ENCODE results near the gene PSMC5. TPM values are rescaled to one million over a fixed set of nuclear protein-coding genes. Genes with fewer than 3 reads are reported as not detected.

Gene PSMC5
- total and polyA plus RNA-seq, 9 of the 15 experiments (the other 6 are each of a cell fraction or from before 2014, with no cell fraction given) = 89.2 to 393 (median 161) TPM

DNA sequence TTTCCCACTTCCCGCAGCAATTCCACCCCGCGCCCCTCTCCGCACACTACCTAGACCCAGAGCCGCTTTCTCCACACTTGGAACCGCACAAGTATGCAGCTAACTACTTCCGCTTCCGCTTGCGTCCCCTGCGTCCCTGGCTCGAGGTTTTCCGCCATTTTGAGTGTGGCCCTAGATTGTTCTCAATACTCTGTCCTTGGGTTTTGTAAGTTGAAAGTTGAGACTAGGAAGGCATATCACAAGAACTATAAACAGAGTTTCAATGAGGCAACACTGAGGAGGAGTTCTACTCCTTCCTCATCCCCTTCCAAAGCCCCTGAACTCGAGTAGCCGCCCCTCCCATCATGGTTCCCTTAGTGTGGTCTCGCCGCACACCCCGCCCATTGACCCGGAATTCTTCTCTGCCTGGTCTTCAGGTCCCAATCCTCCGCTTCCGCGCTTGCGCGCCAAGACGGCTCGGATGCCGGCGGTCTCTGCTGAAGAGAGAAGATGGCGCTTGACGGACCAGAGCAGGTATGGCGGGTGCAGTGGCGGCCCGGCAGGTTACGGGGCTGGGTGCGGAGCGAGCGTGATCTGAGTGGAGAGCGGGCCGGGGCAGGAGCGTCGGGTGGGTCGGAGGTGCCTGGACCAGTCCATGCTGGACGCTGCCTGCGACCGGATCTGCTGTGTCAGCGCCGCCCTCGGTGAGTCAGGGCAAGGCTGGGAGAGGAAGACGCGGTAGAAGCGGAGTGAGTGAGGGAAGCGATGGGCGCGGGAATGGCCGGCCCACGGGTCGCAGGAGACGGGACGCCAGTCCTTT lies at the start of gene PSMC5, which contains the start of gene FTSJ3 (continued):
- TF ChIP-seq PRDM10 (IDR thresholded peaks at IDR 0.05; ENCODE audit: partially characterized antibody) (peak; percentile 66), NEUROD1 (IDR thresholded peaks at IDR 0.05; ENCODE audit: borderline replicate concordance, low read depth, low read length, partially characterized antibody) (peak; percentile 59), MCM7 (IDR thresholded peaks at IDR 0.05) (no peak), ELF4 (CRISPR knock-in tag; IDR thresholded peaks at IDR 0.05) (0 out of 2 replicates have a peak, but pooled peaks have one; percentile 10), FOXK1 (CRISPR knock-in tag; IDR thresholded peaks at IDR 0.05; ENCODE audit: borderline replicate concordance) (no peak; the same call in 1 of the 2 replicates), ZKSCAN3 (CRISPR knock-in tag; IDR thresholded peaks at IDR 0.05) (no peak), ZNF707 (CRISPR knock-in tag; conservative IDR thresholded peaks at IDR 0.05) (no peak), ZNF133 (CRISPR knock-in tag; IDR thresholded peaks at IDR 0.05) (no peak), GTF3C2 (IDR thresholded peaks at IDR 0.05; ENCODE audit: borderline replicate concordance, extremely low read depth, insufficient read length) (no peak), ZNF217 (CRISPR knock-in tag; IDR thresholded peaks at IDR 0.05) (no peak), ZNF12 (CRISPR knock-in tag; IDR thresholded peaks at IDR 0.05) (no peak), KDM2B (CRISPR knock-in tag; IDR thresholded peaks at IDR 0.05) (peak; percentile 76; the same call in 1 of the 2 replicates), HNRNPH1 (optimal IDR thresholded peaks at IDR 0.05; ENCODE audit: low read depth, low read length) (no peak), GATA2 (CRISPR knock-in tag; IDR thresholded peaks at IDR 0.05) (no peak), ZNF507 (tag; conservative IDR thresholded peaks at IDR 0.05) (no peak), MED1 (CRISPR knock-in tag; IDR thresholded peaks at IDR 0.05; ENCODE audit: borderline replicate concordance) (no peak), DNMT1 (IDR thresholded peaks at IDR 0.05) (no peak), MYNN (IDR thresholded peaks at IDR 0.05) (no peak), MYNN (CRISPR knock-in tag; IDR thresholded peaks at IDR 0.05) (no peak), HDAC2 (IDR thresholded peaks at IDR 0.05) (peak; percentile 50; the same call in 1 of the 2 replicates), GABPA (tag; conservative IDR thresholded peaks at IDR 0.05; ENCODE audit: low read depth) (peak; percentile 100)
- TF ChIP-seq, protein P1, sequence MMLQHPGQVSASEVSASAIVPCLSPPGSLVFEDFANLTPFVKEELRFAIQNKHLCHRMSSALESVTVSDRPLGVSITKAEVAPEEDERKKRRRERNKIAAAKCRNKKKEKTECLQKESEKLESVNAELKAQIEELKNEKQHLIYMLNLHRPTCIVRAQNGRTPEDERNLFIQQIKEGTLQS (IDR thresholded peaks at IDR 0.05) = peak; percentile 60; the same call in 1 of the 2 replicates
- TF ChIP-seq, protein P1 (CRISPR knock-in tag; conservative IDR thresholded peaks at IDR 0.05) = peak; percentile 85

All from K562 (cell line).